ENCODE results near the gene AHCYL2.
"Not testable (repeated sequence)": the region's sequence is repeated elsewhere in the genome, so short reads cannot be mapped to it uniquely, and the experiment has no call there.

Gene AHCYL2

GRCh38 chr7:129469930-129470329 lies 245.1 kb downstream of the AHCYL2 start:
- TF ChIP-seq CTCF (IDR thresholded peaks at IDR 0.05; ENCODE audit: low read length) (no peak), EZH2 (IDR thresholded peaks at IDR 0.05; ENCODE audit: borderline replicate concordance, low read length) (no peak)

GRCh38 chr7:129470411-129470810 lies 245.6 kb downstream of the AHCYL2 start:
- Histone ChIP-seq H3K4me2 (ENCODE audit: low read length) (no peak overlapping the region), H3K4me1 (ENCODE audit: insufficient read depth, low read length, severe bottlenecking) (no peaks in the 10 kb centered on the region), H3K36me3 (ENCODE audit: insufficient read depth, low read length) (no peaks in the 10 kb centered on the region), H3K9ac (ENCODE audit: low read length) (no peak overlapping the region), H3K27me3 (ENCODE audit: insufficient read depth, low read length) (no peaks in the 10 kb centered on the region), H2AFZ (ENCODE audit: low read length) (no peak overlapping the region), H3K4me3 (ENCODE audit: low read depth, low read length, poor library complexity, severe bottlenecking) (no peak overlapping the region), H4K20me1 (ENCODE audit: insufficient read depth, low read length) (no peaks in the 10 kb centered on the region), H3K27ac (ENCODE audit: low read depth, low read length, poor library complexity, severe bottlenecking) (no peak overlapping the region), H3K9me3 (ENCODE audit: low read length) (no peaks in the 10 kb centered on the region), H3K79me2 (ENCODE audit: insufficient read depth, low read length) (no peaks in the 10 kb centered on the region), H3K9me2 (ENCODE audit: low read depth, low read length) (no peaks in the 10 kb centered on the region), H3F3A (ENCODE audit: insufficient read depth, low read length) (no peaks in the 10 kb centered on the region)
- no peak for TF ChIP-seq EZH2 (IDR thresholded peaks at IDR 0.05; ENCODE audit: borderline replicate concordance, low read length)
- no peak for TF ChIP-seq CTCF (IDR thresholded peaks at IDR 0.05; ENCODE audit: low read length)

More at GRCh38 chr7:129469930-129470329, 245.1 kb downstream of the AHCYL2 start:
- no peaks in the 10 kb centered on the region for H3K27me3 ChIP-seq (ENCODE audit: insufficient read depth, low read length)
- no peak overlapping the region for H3K27ac ChIP-seq (ENCODE audit: low read depth, low read length, poor library complexity, severe bottlenecking)
- no peak overlapping the region for H2AFZ ChIP-seq (ENCODE audit: low read length)
- H3K9me3 ChIP-seq (ENCODE audit: low read length) = no peaks in the 10 kb centered on the region
- H3F3A ChIP-seq (ENCODE audit: insufficient read depth, low read length) = no peaks in the 10 kb centered on the region
- H3K79me2 ChIP-seq (ENCODE audit: insufficient read depth, low read length) = no peaks in the 10 kb centered on the region
- H3K9me2 ChIP-seq (ENCODE audit: low read depth, low read length) = no peaks in the 10 kb centered on the region
- H3K4me3 ChIP-seq (ENCODE audit: low read depth, low read length, poor library complexity, severe bottlenecking) = no peak overlapping the region
- no peaks in the 10 kb centered on the region for H3K36me3 ChIP-seq (ENCODE audit: insufficient read depth, low read length)
- no peaks in the 10 kb centered on the region for H4K20me1 ChIP-seq (ENCODE audit: insufficient read depth, low read length)
- H3K4me2 ChIP-seq (ENCODE audit: low read length) = no peak overlapping the region
- H3K9ac ChIP-seq (ENCODE audit: low read length) = no peak overlapping the region
- H3K4me1 ChIP-seq (ENCODE audit: insufficient read depth, low read length, severe bottlenecking) = no peaks in the 10 kb centered on the region

- no peak overlapping the region for H3K27ac ChIP-seq (ENCODE audit: low read depth, low read length, poor library complexity, severe bottlenecking)
- no peaks in the 10 kb centered on the region for H3F3A ChIP-seq (ENCODE audit: insufficient read depth, low read length)
- H3K9me2 ChIP-seq (ENCODE audit: low read depth, low read length) = no peaks in the 10 kb centered on the region
- no peaks in the 10 kb centered on the region for H3K79me2 ChIP-seq (ENCODE audit: insufficient read depth, low read length)
- TF ChIP-seq CTCF (IDR thresholded peaks at IDR 0.05; ENCODE audit: low read length) = no peak
- TF ChIP-seq EZH2 (IDR thresholded peaks at IDR 0.05; ENCODE audit: borderline replicate concordance, low read length) = no peak
- no peaks in the 10 kb centered on the region for H3K27me3 ChIP-seq (ENCODE audit: insufficient read depth, low read length)
- H3K36me3 ChIP-seq (ENCODE audit: insufficient read depth, low read length) = no peaks in the 10 kb centered on the region
- H3K9ac ChIP-seq (ENCODE audit: low read length) = no peak overlapping the region
- H2AFZ ChIP-seq (ENCODE audit: low read length) = no peak overlapping the region
- H3K4me1 ChIP-seq (ENCODE audit: insufficient read depth, low read length, severe bottlenecking) = no peaks in the 10 kb centered on the region
- no peaks in the 10 kb centered on the region for H3K9me3 ChIP-seq (ENCODE audit: low read length)
- H3K4me2 ChIP-seq (ENCODE audit: low read length) = no peak overlapping the region
- no peak overlapping the region for H3K4me3 ChIP-seq (ENCODE audit: low read depth, low read length, poor library complexity, severe bottlenecking)
- no peaks in the 10 kb centered on the region for H4K20me1 ChIP-seq (ENCODE audit: insufficient read depth, low read length)
These were observed 246.6 kb downstream of the AHCYL2 start for GRCh38 chr7:129471402-129471827.

GRCh38 chr7:129475931-129476330 lies 251.1 kb downstream of the AHCYL2 start:
- not testable (repeated sequence) for H3K79me2 ChIP-seq (ENCODE audit: insufficient read depth, low read length); H3K9me2 ChIP-seq (ENCODE audit: low read depth, low read length); H3K4me3 ChIP-seq (ENCODE audit: low read depth, low read length, poor library complexity, severe bottlenecking); H3K36me3 ChIP-seq (ENCODE audit: insufficient read depth, low read length); H3K4me2 ChIP-seq (ENCODE audit: low read length); H4K20me1 ChIP-seq (ENCODE audit: insufficient read depth, low read length); H3K27me3 ChIP-seq (ENCODE audit: insufficient read depth, low read length); H3F3A ChIP-seq (ENCODE audit: insufficient read depth, low read length); H3K9me3 ChIP-seq (ENCODE audit: low read length); H2AFZ ChIP-seq (ENCODE audit: low read length); H3K27ac ChIP-seq (ENCODE audit: low read depth, low read length, poor library complexity, severe bottlenecking); H3K9ac ChIP-seq (ENCODE audit: low read length); H3K4me1 ChIP-seq (ENCODE audit: insufficient read depth, low read length, severe bottlenecking)

GRCh38 chr7:129476398-129476797 lies 251.6 kb downstream of the AHCYL2 start:
- H3K27ac ChIP-seq (ENCODE audit: low read depth, low read length, poor library complexity, severe bottlenecking); H4K20me1 ChIP-seq (ENCODE audit: insufficient read depth, low read length); H3K9ac ChIP-seq (ENCODE audit: low read length); H3K4me3 ChIP-seq (ENCODE audit: low read depth, low read length, poor library complexity, severe bottlenecking); H3K4me2 ChIP-seq (ENCODE audit: low read length); H3K27me3 ChIP-seq (ENCODE audit: insufficient read depth, low read length); H3K9me3 ChIP-seq (ENCODE audit: low read length); H3K36me3 ChIP-seq (ENCODE audit: insufficient read depth, low read length); H2AFZ ChIP-seq (ENCODE audit: low read length); H3F3A ChIP-seq (ENCODE audit: insufficient read depth, low read length); H3K79me2 ChIP-seq (ENCODE audit: insufficient read depth, low read length); H3K9me2 ChIP-seq (ENCODE audit: low read depth, low read length); H3K4me1 ChIP-seq (ENCODE audit: insufficient read depth, low read length, severe bottlenecking): not testable (repeated sequence)

Measured in OCI-LY1 (cell line).